Gastrocnemius medialis (tissue), 4 donors: Measurements from ENCODE around the gene LPCAT1. TPM values are rescaled to one million over a fixed set of nuclear protein-coding genes. Genes with fewer than 3 reads are reported as not detected.
"Not testable (repeated sequence)": the region's sequence is repeated elsewhere in the genome, so short reads cannot be mapped to it uniquely, and the experiment has no call there.

Experiments
- ATAC-seq, 2 donors: fragments of 150-250 bp; one replicate each; pipeline ENCODE4 v1.9.1; 2016
- DNase-seq, 2 donors: peaks; one replicate each; pipeline ENCODE4 v3.0.0-alpha.2; 2019
- H3K27ac ChIP-seq, 4 donors: fragments of 200-600 bp; sonication (generic); 1 replicate in 1 of 4; 2 replicates in 3 of 4; pipeline ENCODE4 v1.5.1; 2016 to 2018; ENCODE audit warnings: mild to moderate bottlenecking in 2 of 4, moderate library complexity in 1 of 4
- H3K27me3 ChIP-seq, 3 donors: fragments of 200-600 bp; sonication (generic) in 2 of 3; 1 replicate in 1 of 3; 2 replicates in 2 of 3; pipeline versions ENCODE4 v1.5.1 to v1.6.0; 2016 to 2019; ENCODE audit warnings: mild to moderate bottlenecking in 1 of 3, moderate library complexity in 1 of 3
- H3K36me3 ChIP-seq, 2 donors: fragments of 200-600 bp; sonication (generic) in 1 of 2; one replicate each; pipeline ENCODE4 v1.5.1; 2017 to 2018
- H3K4me1 ChIP-seq, 2 donors: fragments of 200-600 bp; sonication (generic) in 1 of 2; one replicate each; pipeline ENCODE4 v1.5.1; 2016 to 2017; ENCODE audit warnings: mild to moderate bottlenecking in 2 of 2
- H3K4me3 ChIP-seq, 4 donors: fragments of 200-600 bp; sonication (generic) in 3 of 4; 1 replicate in 1 of 4; 2 replicates in 3 of 4; pipeline ENCODE4 v1.5.1; 2016 to 2019; ENCODE audit warnings: mild to moderate bottlenecking in 2 of 4
- H3K9me3 ChIP-seq, 3 donors: fragments of 200-600 bp; sonication (generic) in 2 of 3; 1 replicate in 1 of 3; 2 replicates in 2 of 3; pipeline ENCODE4 v1.5.1; 2016 to 2019
- POLR2A ChIP-seq, 2 donors: fragments of 450-650 bp; IDR thresholded peaks; one replicate each; pipeline ENCODE4 v1.6.1; 2017; ENCODE audit warnings: antibody characterized with exemption in 2 of 2, mild to moderate bottlenecking in 2 of 2, moderate library complexity in 2 of 2
- in situ Hi-C, 4 donors: fragments of 200-750 bp; cut with MboI; loops; one replicate each; pipeline versions ENCODE4 v1.15.0 to v1.8.0; 2017; ENCODE audit warnings: low sequenced_read_pairs in 4 of 4
- intact Hi-C: fragments of 100-400 bp; cut with DNase I; formaldehyde crosslinking; loops from one replicate; pipeline ENCODE4 v1.15.1; 2023; ENCODE audit warnings: low total_unique reads
- total RNA-seq, 4 donors: library from RNA; depleted of rRNA; stranded (reverse); fragments of >200 nt; gene quantifications; one replicate each; pipeline versions ENCODE4 v1.1.0 to v1.2.3, GENCODE V29; 2016
- TF ChIP-seq, protein P1 (sequence below), 5 experiments: fragments of 450-650 bp in 3 of 5; fragments of 200-600 bp in 2 of 5; sonication (generic) in 2 of 5; IDR thresholded peaks in 4 of 5; conservative IDR thresholded peaks in 1 of 5; 1 replicate in 4 of 5; 2 replicates in 1 of 5; pipeline ENCODE4 v1.5.1; 2016 to 2019; ENCODE audit warnings: antibody characterized with exemption in 5 of 5, mild to moderate bottlenecking in 3 of 5, moderate library complexity in 3 of 5

The LPCAT1 gene
- total RNA-seq, 4 donors from 2014 or later = 1.4 to 9.2 (median 4.2) TPM

GRCh38 chr5:1429066-1429465, 94.7 kb downstream of the LPCAT1 start:
- Histone ChIP-seq H3K4me3 (no peak overlapping the region), H3K9me3 (peaks cover 0 to 3% (median 3%) of the 10 kb centered on the region in 3 donors), H3K27me3 (no peaks in the 10 kb centered on the region), H3K36me3 (no peaks in the 10 kb centered on the region), H3K4me1 (no peaks in the 10 kb centered on the region), H3K27ac (no peak overlapping the region)
- no peak for TF ChIP-seq POLR2A (IDR thresholded peaks at IDR 0.05)
- TF ChIP-seq, protein P1, sequence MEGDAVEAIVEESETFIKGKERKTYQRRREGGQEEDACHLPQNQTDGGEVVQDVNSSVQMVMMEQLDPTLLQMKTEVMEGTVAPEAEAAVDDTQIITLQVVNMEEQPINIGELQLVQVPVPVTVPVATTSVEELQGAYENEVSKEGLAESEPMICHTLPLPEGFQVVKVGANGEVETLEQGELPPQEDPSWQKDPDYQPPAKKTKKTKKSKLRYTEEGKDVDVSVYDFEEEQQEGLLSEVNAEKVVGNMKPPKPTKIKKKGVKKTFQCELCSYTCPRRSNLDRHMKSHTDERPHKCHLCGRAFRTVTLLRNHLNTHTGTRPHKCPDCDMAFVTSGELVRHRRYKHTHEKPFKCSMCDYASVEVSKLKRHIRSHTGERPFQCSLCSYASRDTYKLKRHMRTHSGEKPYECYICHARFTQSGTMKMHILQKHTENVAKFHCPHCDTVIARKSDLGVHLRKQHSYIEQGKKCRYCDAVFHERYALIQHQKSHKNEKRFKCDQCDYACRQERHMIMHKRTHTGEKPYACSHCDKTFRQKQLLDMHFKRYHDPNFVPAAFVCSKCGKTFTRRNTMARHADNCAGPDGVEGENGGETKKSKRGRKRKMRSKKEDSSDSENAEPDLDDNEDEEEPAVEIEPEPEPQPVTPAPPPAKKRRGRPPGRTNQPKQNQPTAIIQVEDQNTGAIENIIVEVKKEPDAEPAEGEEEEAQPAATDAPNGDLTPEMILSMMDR (IDR thresholded peaks at IDR 0.05 in 4 of 5, conservative IDR thresholded peaks at IDR 0.05 in 1 of 5) = no peak
- DNase-seq (no peak), ATAC-seq (no peak)
- intact Hi-C loops (no loop called here), in situ Hi-C loops (no loop called here)

- intact Hi-C loops = no loop called here
- Histone ChIP-seq H3K4me3 (no peak overlapping the region), H3K9me3 (peaks cover 0 to 3% (median 3%) of the 10 kb centered on the region in 3 donors), H3K36me3 (no peaks in the 10 kb centered on the region), H3K27me3 (no peaks in the 10 kb centered on the region), H3K27ac (no peak overlapping the region), H3K4me1 (no peaks in the 10 kb centered on the region)
- ATAC-seq (no peak), DNase-seq (no peak)
- TF ChIP-seq POLR2A (IDR thresholded peaks at IDR 0.05) = no peak
- TF ChIP-seq, protein P1 (IDR thresholded peaks at IDR 0.05 in 4 of 5, conservative IDR thresholded peaks at IDR 0.05 in 1 of 5) = no peak
- in situ Hi-C loops = no loop called here
Measured at GRCh38 chr5:1428107-1428506, 95.7 kb downstream of the LPCAT1 start.

- intact Hi-C loops = no loop called here
- H3K4me3 ChIP-seq = no peak overlapping the region
- H3K4me1 ChIP-seq = no peaks in the 10 kb centered on the region
- ATAC-seq = no peak
- no peaks in the 10 kb centered on the region for H3K36me3 ChIP-seq
- H3K9me3 ChIP-seq = peaks cover 0 to 3% (median 3%) of the 10 kb centered on the region in 3 donors
- no peak overlapping the region for H3K27ac ChIP-seq
- H3K27me3 ChIP-seq = no peaks in the 10 kb centered on the region
- no peak for TF ChIP-seq POLR2A (IDR thresholded peaks at IDR 0.05)
- TF ChIP-seq, protein P1 (IDR thresholded peaks at IDR 0.05 in 4 of 5, conservative IDR thresholded peaks at IDR 0.05 in 1 of 5) = no peak
- DNase-seq = no peak
- in situ Hi-C loops = no loop called here
Measured at GRCh38 chr5:1424716-1425115, 99.0 kb downstream of the LPCAT1 start.

DNA sequence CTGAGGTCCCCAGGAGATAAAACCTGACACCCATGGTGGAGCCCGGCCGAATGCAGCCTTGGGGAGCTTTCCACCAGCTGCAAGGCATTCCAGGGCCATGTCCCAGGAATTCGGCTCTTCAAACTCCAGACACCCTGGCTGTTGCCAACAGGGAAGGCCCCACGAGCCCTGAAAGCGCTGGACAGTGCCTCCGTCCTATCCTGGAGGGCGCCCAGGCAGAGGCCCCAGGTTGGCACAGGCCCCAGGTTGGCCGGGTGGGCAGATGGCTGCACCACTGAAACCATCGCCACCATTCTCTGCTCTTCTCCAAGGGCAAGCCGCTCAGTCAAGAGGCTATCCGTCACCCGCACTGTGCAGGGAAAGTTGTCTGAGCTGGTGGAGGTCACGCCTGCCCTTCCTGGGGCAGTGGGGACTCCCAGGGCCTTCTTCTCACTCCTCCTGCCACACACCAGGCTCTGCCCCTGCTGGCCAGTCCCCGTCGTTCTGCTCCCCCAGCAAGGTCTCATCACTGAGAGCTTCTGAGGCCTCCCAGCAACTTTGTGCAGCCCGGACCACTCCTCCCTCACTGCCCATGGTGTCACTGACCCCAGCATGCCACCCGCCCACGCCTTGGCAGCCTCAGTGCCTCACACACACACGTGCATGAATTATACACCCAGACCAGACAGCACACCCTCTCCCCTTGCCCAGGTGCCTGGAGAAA, 99.7 kb downstream of the LPCAT1 start:
- no peak for TF ChIP-seq POLR2A (IDR thresholded peaks at IDR 0.05)
- TF ChIP-seq, protein P1 (IDR thresholded peaks at IDR 0.05 in 4 of 5, conservative IDR thresholded peaks at IDR 0.05 in 1 of 5) = no peak
- H3K4me3 ChIP-seq = no peak overlapping the region
- H3K27me3 ChIP-seq = no peaks in the 10 kb centered on the region
- in situ Hi-C loops (no loop called here), intact Hi-C loops (no loop called here)
- no peaks in the 10 kb centered on the region for H3K36me3 ChIP-seq
- no peaks in the 10 kb centered on the region for H3K4me1 ChIP-seq
- H3K27ac ChIP-seq = no peak overlapping the region
- DNase-seq = no peak
- H3K9me3 ChIP-seq = peaks cover 0 to 3% (median 3%) of the 10 kb centered on the region in 3 donors
- ATAC-seq = no peak

- H3K36me3 ChIP-seq, H3K27me3 ChIP-seq, H3K4me1 ChIP-seq, ATAC-seq, DNase-seq, intact Hi-C loops, H3K4me3 ChIP-seq, in situ Hi-C loops, H3K27ac ChIP-seq, H3K9me3 ChIP-seq: not testable (repeated sequence)
Measured at GRCh38 chr5:1422522-1422921, 101.2 kb downstream of the LPCAT1 start.
